HG02588 (cell line): ENCODE data around the gene SYAP1.
"Not testable (repeated sequence)": the region's sequence is repeated elsewhere in the genome, so short reads cannot be mapped to it uniquely, and the experiment has no call there.

ENCODE experiments used
- ATAC-seq: cut with Tn5 transposase; IDR thresholded peaks from one replicate; pipeline ENCODE4 v1.9.1; 2021; ENCODE audit warnings: mild to moderate bottlenecking, moderate library complexity; ENCODE audit not compliant: unreplicated experiment

The SYAP1 gene

GRCh38 chrX:16722481-16722880 is 3.1 kb downstream of the SYAP1 start:
- no peak for ATAC-seq

GRCh38 chrX:16725072-16725471 is 5.7 kb downstream of the SYAP1 start:
- ATAC-seq = no peak

- not testable (repeated sequence) for ATAC-seq
These were observed 7.1 kb downstream of the SYAP1 start for GRCh38 chrX:16726347-16726988.

- ATAC-seq = no peak
These were observed 8.2 kb downstream of the SYAP1 start for GRCh38 chrX:16727637-16728036.

GRCh38 chrX:16730450-16730849 is 11.0 kb downstream of the SYAP1 start:
- no peak for ATAC-seq

GRCh38 chrX:16733013-16733412 is 13.6 kb downstream of the SYAP1 start:
- ATAC-seq = no peak

GRCh38 chrX:16737024-16737423 is 17.6 kb downstream of the SYAP1 start:
- no peak for ATAC-seq

- ATAC-seq = no peak
These were observed 20.2 kb downstream of the SYAP1 start for GRCh38 chrX:16739574-16739973.

- ATAC-seq = no peak
These were observed 24.4 kb downstream of the SYAP1 start for GRCh38 chrX:16743604-16744325.

- ATAC-seq = no peak
These were observed 25.7 kb downstream of the SYAP1 start for GRCh38 chrX:16745102-16745501.

GRCh38 chrX:16745659-16746058 is 26.2 kb downstream of the SYAP1 start:
- no peak for ATAC-seq

GRCh38 chrX:16748425-16748824 is 29.0 kb downstream of the SYAP1 start:
- ATAC-seq = no peak

GRCh38 chrX:16750136-16750535 is 30.7 kb downstream of the SYAP1 start:
- no peak for ATAC-seq

GRCh38 chrX:16754019-16754418 is 34.6 kb downstream of the SYAP1 start:
- ATAC-seq = no peak

- ATAC-seq = no peak
These were observed 37.3 kb downstream of the SYAP1 start for GRCh38 chrX:16756724-16757123.

- not testable (repeated sequence) for ATAC-seq
These were observed 42.1 kb downstream of the SYAP1 start for GRCh38 chrX:16761500-16761899.

- no peak for ATAC-seq
These were observed 43.2 kb downstream of the SYAP1 start for GRCh38 chrX:16762579-16762978.

GRCh38 chrX:16765594-16765993 is 46.2 kb downstream of the SYAP1 start:
- ATAC-seq = no peak

GRCh38 chrX:16770970-16771482 is 51.6 kb downstream of the SYAP1 start:
- no peak for ATAC-seq

- ATAC-seq = no peak
These were observed 52.3 kb downstream of the SYAP1 start for GRCh38 chrX:16771483-16772398.

- no peak for ATAC-seq
These were observed 53.0 kb downstream of the SYAP1 start for GRCh38 chrX:16772460-16772859.
